ENCODE results near the gene WNT8B. TPM values are rescaled to one million over a fixed set of nuclear protein-coding genes. Genes with fewer than 3 reads are reported as not detected.

The WNT8B gene
- total and polyA plus RNA-seq, 10 of the 15 experiments (the other 5 are each of a cell fraction or from before 2014, with no cell fraction given), result not detected

GRCh38 chr10:100438674-100439315, 24.0 kb upstream of the WNT8B start:
- H2AFZ ChIP-seq (ENCODE audit: control insufficient read depth, low read depth, low read length), result no peak overlapping the region

More at GRCh38 chr10:100438674-100439315, 24.0 kb upstream of the WNT8B start:
- 74% methylated on average over 6 of the region's 6 CpGs for WGBS (ENCODE audit: insufficient coverage, insufficient replicate concordance, low lambda C conversion rate, missing lambda C conversion rate)
- CTCF ChIA-PET, result interaction anchor here (0.5 to 4.3 kb wide), 15 partner anchors 42 to 593 kb away, joined by 3 to 21 read pairs (median 4); no protein-coding TSS in a partner anchor
- H3K27me3 ChIP-seq (replicated peaks in 1 of 2; ENCODE audit: control insufficient read depth in 2 of 2, insufficient read depth in 2 of 2, low read length in 1 of 2), result no peaks in the 10 kb centered on the region
- H3K36me3 ChIP-seq (ENCODE audit: control insufficient read depth in 2 of 2, insufficient read depth in 2 of 2, low read length in 1 of 2), result no peaks in the 10 kb centered on the region
- in situ Hi-C loops (cut with MboI) (loop anchor here (5.0 kb wide), 1 partner anchor 69 kb away; no protein-coding TSS in a partner anchor), intact Hi-C loops (cut with micrococcal nuclease; ENCODE audit: unreplicated experiment) (loop anchor here (10.0 kb wide), 1 partner anchor 436 kb away; no protein-coding TSS in a partner anchor)
- no peak for TF ChIP-seq ZBTB4 (CRISPR knock-in tag; IDR thresholded peaks at IDR 0.05)
- TF ChIP-seq TCF3 (IDR thresholded peaks at IDR 0.05; ENCODE audit: borderline replicate concordance, insufficient read depth, low read depth, low read length), result no peak
- no peak for TF ChIP-seq ELK1 (IDR thresholded peaks at IDR 0.05; ENCODE audit: low read depth, low read length)
- TF ChIP-seq, protein P1, sequence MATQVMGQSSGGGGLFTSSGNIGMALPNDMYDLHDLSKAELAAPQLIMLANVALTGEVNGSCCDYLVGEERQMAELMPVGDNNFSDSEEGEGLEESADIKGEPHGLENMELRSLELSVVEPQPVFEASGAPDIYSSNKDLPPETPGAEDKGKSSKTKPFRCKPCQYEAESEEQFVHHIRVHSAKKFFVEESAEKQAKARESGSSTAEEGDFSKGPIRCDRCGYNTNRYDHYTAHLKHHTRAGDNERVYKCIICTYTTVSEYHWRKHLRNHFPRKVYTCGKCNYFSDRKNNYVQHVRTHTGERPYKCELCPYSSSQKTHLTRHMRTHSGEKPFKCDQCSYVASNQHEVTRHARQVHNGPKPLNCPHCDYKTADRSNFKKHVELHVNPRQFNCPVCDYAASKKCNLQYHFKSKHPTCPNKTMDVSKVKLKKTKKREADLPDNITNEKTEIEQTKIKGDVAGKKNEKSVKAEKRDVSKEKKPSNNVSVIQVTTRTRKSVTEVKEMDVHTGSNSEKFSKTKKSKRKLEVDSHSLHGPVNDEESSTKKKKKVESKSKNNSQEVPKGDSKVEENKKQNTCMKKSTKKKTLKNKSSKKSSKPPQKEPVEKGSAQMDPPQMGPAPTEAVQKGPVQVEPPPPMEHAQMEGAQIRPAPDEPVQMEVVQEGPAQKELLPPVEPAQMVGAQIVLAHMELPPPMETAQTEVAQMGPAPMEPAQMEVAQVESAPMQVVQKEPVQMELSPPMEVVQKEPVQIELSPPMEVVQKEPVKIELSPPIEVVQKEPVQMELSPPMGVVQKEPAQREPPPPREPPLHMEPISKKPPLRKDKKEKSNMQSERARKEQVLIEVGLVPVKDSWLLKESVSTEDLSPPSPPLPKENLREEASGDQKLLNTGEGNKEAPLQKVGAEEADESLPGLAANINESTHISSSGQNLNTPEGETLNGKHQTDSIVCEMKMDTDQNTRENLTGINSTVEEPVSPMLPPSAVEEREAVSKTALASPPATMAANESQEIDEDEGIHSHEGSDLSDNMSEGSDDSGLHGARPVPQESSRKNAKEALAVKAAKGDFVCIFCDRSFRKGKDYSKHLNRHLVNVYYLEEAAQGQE (IDR thresholded peaks at IDR 0.05; ENCODE audit: low read depth, low read length), result no peak
- TF ChIP-seq POLR2AphosphoS2 (IDR thresholded peaks at IDR 0.05; ENCODE audit: low read depth, low read length), result no peak
- no peak for TF ChIP-seq ZNF207 (IDR thresholded peaks at IDR 0.05; ENCODE audit: borderline replicate concordance)
- TF ChIP-seq FOS (IDR thresholded peaks at IDR 0.05; ENCODE audit: borderline replicate concordance, extremely low read depth, insufficient read length), result no peak
- TF ChIP-seq IRF5 (IDR thresholded peaks at IDR 0.05; ENCODE audit: borderline replicate concordance), result no peak
- DNase-seq (ENCODE audit: low read depth, low spot score) (no peak), FAIRE-seq (no peak), ATAC-seq (no peak)
- H3K79me2 ChIP-seq (ENCODE audit: control insufficient read depth, insufficient read depth, low read length), result no peaks in the 10 kb centered on the region
- no peaks in the 10 kb centered on the region for H4K20me1 ChIP-seq (ENCODE audit: control insufficient read depth, insufficient read depth)
- H3K4me1 ChIP-seq (ENCODE audit: control insufficient read depth, insufficient read depth, low read length), result no peaks in the 10 kb centered on the region
- no peak overlapping the region for H3K9ac ChIP-seq (ENCODE audit: control insufficient read depth, insufficient read depth, low read length)
- RAD21 ChIA-PET (ENCODE audit: unreplicated experiment), result interaction anchor here (1.1 to 1.6 kb wide), 3 partner anchors 9 to 101 kb away, joined by 3 to 5 read pairs (median 4); no protein-coding TSS in a partner anchor
- H3K4me2 ChIP-seq (ENCODE audit: control insufficient read depth, insufficient read depth), result no peak overlapping the region
- no peaks in the 10 kb centered on the region for H3K9me3 ChIP-seq (replicated peaks; ENCODE audit: control insufficient read depth, insufficient read depth, low read length)
- POLR2A ChIA-PET, result interaction anchor here (0.6 to 1.5 kb wide), 2 partner anchors 32 to 97 kb away, joined by 3 to 5 read pairs; no protein-coding TSS in a partner anchor
- BruUV-seq (replicated peaks), result no TSS peak
- no peak overlapping the region for H3K4me3 ChIP-seq
- no peak overlapping the region for H3K27ac ChIP-seq (ENCODE audit: control insufficient read depth, insufficient read depth)
- SMC1A ChIA-PET (ENCODE audit: uncharacterized antibody, unreplicated experiment), result interaction anchor here (0.6 to 2.3 kb wide), 9 partner anchors 70 to 401 kb away, joined by 3 to 15 read pairs (median 3); partner anchors contain the start of gene SCD

All from GM12878 (cell line).